Measurements from ENCODE around the gene MAP6D1.
A peak's percentile ranks its signal among the peaks of the same experiment; 100 is the strongest.

The MAP6D1 gene

GRCh38 chr3:183766745-183767606 lies 58.4 kb downstream of the MAP6D1 start:
- Histone ChIP-seq H3K36me3 (ENCODE audit: control insufficient read depth, insufficient read depth, low read length) (peaks cover 7% of the 10 kb centered on the region), H3K27me3 (replicated peaks; ENCODE audit: control insufficient read depth, insufficient read depth, low read length, poor library complexity, severe bottlenecking) (no peaks in the 10 kb centered on the region), H3K4me3 (ENCODE audit: insufficient read depth, low read depth, low read length, poor library complexity, severe bottlenecking) (no peak overlapping the region), H3K9me3 (ENCODE audit: control insufficient read depth, low read length) (no peaks in the 10 kb centered on the region), H3K27ac (ENCODE audit: insufficient read depth, low read length, poor library complexity, severe bottlenecking) (no peak overlapping the region), H3K4me1 (ENCODE audit: control insufficient read depth, insufficient read depth, low read length, poor library complexity, severe bottlenecking) (no peaks in the 10 kb centered on the region)
- peak; percentile 45 to 57 (median 48) for DNase-seq

DNA sequence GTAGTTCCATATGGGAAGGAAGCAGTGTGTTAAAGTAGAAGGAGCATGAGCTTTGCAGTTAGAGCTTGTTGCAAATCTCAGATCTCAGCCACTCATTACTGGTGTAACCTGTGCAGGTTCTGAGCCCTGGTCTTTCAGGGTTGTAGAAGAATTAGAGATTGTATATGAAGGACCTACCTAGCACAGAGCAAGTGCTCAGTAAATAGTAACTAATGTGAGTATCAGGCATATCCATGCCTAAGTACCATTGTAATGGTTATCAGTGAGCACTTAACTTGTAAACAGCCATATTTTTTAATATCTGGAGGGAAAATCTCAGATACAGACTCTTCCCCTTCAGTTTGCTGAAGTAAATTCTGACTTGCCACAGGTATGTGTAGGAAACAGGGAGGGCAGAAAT lies 59.3 kb downstream of the MAP6D1 start:
- DNase-seq = no peak
- Histone ChIP-seq H3K4me3 (ENCODE audit: insufficient read depth, low read depth, low read length, poor library complexity, severe bottlenecking) (no peak overlapping the region), H3K9me3 (ENCODE audit: control insufficient read depth, low read length) (no peaks in the 10 kb centered on the region), H3K4me1 (ENCODE audit: control insufficient read depth, insufficient read depth, low read length, poor library complexity, severe bottlenecking) (no peaks in the 10 kb centered on the region), H3K27ac (ENCODE audit: insufficient read depth, low read length, poor library complexity, severe bottlenecking) (no peak overlapping the region), H3K36me3 (ENCODE audit: control insufficient read depth, insufficient read depth, low read length) (peaks cover 8% of the 10 kb centered on the region), H3K27me3 (replicated peaks; ENCODE audit: control insufficient read depth, insufficient read depth, low read length, poor library complexity, severe bottlenecking) (no peaks in the 10 kb centered on the region)
